IPS-20b (cell line): ENCODE data around the gene LTBP1.
"Not testable (repeated sequence)": the region's sequence is repeated elsewhere in the genome, so short reads cannot be mapped to it uniquely, and the experiment has no call there.

ENCODE experiments used
- H3K27ac ChIP-seq: one replicate; pipeline ENCODE4 v1.5.1; 2013; ENCODE audit warnings: low read length
- H3K27me3 ChIP-seq: 2 replicates; pipeline ENCODE4 v1.6.1; 2013; ENCODE audit warnings: mild to moderate bottlenecking, low read length, inconsistent platforms; ENCODE audit not compliant: insufficient read depth
- H3K36me3 ChIP-seq: 2 replicates; pipeline ENCODE4 v1.6.1; 2013; ENCODE audit warnings: low read depth, mild to moderate bottlenecking, inconsistent platforms, low read length, moderate library complexity; ENCODE audit not compliant: insufficient read depth
- H3K4me1 ChIP-seq: 2 replicates; pipeline ENCODE4 v1.6.1; 2013; ENCODE audit warnings: mild to moderate bottlenecking, control low read depth, inconsistent platforms, low read length, moderate library complexity; ENCODE audit not compliant: insufficient read depth
- H3K4me3 ChIP-seq: 2 replicates; pipeline ENCODE4 v1.5.1; 2013; ENCODE audit warnings: mild to moderate bottlenecking, low read length, inconsistent platforms
- H3K9ac ChIP-seq: 2 replicates; pipeline ENCODE4 v1.6.1; 2013; ENCODE audit warnings: low read depth, mild to moderate bottlenecking, inconsistent platforms, low read length, moderate library complexity
- H3K9me3 ChIP-seq: 2 replicates; pipeline ENCODE4 v1.6.1; 2013; ENCODE audit warnings: mild to moderate bottlenecking, low read depth, low read length, inconsistent platforms; ENCODE audit not compliant: insufficient read depth

The LTBP1 gene

DNA sequence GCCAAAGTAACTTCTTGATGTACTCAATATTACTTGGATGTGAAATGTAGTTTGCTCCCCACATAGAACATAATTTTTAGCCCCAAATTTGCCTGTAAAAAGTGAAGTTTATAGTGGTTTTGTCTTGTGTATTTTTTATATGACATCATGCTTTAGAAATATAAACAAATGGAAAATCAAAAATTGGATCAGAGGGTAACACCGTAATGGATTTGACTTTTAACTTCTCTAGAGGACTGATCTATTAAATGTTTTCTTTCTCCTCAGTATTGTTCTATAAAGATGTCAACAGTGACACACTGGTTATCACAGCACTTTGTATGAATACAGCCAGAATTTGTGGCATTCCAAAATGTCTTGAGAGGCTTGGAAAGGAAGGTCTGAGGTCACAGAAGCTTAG is 484.1 kb downstream of the LTBP1 start:
- no peak overlapping the region for H3K4me3 ChIP-seq
- no peak overlapping the region for H3K27ac ChIP-seq
- no peaks in the 10 kb centered on the region for H3K36me3 ChIP-seq
- no peaks in the 10 kb centered on the region for H3K4me1 ChIP-seq
- no peaks in the 10 kb centered on the region for H3K27me3 ChIP-seq
- H3K9me3 ChIP-seq = no peaks in the 10 kb centered on the region
- no peak overlapping the region for H3K9ac ChIP-seq

DNA sequence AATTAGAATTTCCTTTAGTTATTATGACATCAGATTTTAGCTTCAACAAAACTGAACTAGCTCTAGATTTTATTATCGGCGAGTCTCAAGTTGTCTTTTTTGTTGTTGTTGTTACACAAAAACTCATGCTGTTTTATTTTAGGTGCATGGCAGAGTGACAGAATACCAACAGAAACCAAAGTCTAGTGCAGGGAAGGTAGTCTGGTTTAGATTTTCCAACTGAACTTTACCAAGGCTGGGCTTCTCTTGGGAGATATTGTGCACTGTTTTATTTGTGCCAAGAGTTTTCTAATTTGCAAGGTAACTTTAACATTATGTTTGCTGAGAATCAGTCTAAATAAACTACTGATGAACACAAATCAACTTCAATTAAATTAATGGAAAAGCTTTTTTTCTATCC is 486.1 kb downstream of the LTBP1 start:
- H3K9ac ChIP-seq = no peak overlapping the region
- no peaks in the 10 kb centered on the region for H3K36me3 ChIP-seq
- H3K4me3 ChIP-seq = no peak overlapping the region
- H3K27me3 ChIP-seq = no peaks in the 10 kb centered on the region
- no peaks in the 10 kb centered on the region for H3K9me3 ChIP-seq
- H3K4me1 ChIP-seq = no peaks in the 10 kb centered on the region
- H3K27ac ChIP-seq = no peak overlapping the region

DNA sequence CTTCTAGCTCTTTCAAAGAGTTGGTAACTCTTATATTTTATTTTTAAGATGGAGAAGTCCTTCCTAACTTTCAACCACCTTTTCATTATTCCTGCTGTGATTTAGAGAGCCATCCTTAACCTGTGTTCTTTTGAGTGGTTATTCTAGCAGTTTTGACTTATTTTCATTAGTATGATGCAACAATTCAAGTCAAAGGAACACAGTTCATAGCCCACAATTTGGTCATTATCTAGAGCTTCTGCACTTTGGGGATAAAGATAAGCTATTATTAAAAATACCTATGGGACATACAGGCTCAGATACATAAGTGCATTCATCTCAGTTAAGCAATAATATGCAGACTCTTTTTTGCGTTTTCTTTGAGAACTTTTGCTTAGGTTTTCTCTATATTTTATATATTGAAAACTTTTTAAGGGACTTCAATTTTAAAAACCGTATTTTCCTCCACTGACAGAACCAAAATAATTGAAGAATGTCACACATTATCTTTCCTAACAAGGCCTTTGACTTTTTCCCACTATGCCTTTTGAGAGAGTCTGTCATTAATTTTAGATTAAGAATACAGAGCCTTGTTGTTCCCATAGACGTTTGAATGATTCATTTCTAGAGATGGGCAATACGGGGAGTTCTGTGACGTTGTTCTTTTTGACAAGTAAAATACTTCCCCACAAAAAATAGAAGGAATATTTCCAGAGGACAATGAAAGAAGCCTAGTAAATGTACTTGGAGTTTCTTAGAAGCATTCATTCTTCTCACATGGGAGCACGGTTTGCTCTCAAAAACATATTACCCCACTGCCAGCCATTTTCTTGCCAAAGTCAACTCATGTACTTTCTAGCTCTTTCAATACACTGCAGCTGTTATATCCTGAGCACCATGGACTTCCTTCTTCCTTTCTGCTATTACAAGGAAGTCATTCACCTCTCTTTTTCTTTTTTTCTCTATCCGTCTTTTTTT is 486.8 kb downstream of the LTBP1 start:
- Histone ChIP-seq H3K27ac (no peak overlapping the region), H3K4me1 (no peaks in the 10 kb centered on the region)

DNA sequence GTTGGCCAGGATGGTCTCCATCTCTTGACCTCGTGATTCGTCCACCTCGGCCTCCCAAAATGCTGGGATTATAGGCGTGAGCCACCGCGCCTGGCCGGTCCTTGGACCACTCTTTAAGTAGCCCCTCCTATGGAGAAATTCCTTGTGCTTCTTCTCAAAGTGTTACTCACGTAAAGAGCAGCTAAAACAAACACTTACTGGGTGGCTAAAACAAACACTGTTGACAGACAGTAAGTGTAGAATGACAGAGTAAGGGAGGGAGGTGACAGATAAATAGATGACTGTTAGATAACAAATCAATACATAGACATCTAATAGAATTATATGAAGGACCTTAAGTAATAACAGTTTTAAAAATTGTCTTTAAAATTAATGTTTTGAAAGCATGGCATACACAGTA is 488.8 kb downstream of the LTBP1 start:
- H3K36me3 ChIP-seq = no peaks in the 10 kb centered on the region
- no peaks in the 10 kb centered on the region for H3K4me1 ChIP-seq
- H3K27ac ChIP-seq = no peak overlapping the region
- no peak overlapping the region for H3K9ac ChIP-seq
- no peaks in the 10 kb centered on the region for H3K9me3 ChIP-seq
- no peak overlapping the region for H3K4me3 ChIP-seq
- no peaks in the 10 kb centered on the region for H3K27me3 ChIP-seq

More for the DNA sequence above, 486.8 kb downstream of the LTBP1 start:
- Histone ChIP-seq H3K9me3 (no peaks in the 10 kb centered on the region), H3K9ac (no peak overlapping the region), H3K4me3 (no peak overlapping the region), H3K27me3 (no peaks in the 10 kb centered on the region), H3K36me3 (no peaks in the 10 kb centered on the region)

DNA sequence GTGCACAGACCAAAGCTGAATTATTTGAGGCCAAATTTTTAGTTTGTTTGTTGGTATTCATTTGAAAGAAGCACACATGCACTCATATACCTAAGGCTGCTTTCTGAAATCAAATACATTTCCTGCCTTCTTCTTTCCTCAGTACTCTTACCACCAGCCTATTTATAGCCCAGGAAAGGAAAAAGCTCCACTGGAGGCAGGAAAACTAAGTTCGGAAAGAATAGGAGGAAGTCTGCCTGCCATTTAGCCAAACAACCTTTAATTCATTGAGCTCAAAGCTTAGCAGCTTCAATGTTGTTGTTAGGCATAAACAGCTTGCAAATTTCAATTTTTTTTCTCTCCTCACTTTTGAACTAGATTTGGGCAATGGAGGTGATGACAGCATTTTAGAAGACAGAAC is 489.3 kb downstream of the LTBP1 start:
- Histone ChIP-seq H3K27ac (no peak overlapping the region), H3K4me3 (no peak overlapping the region), H3K27me3 (no peaks in the 10 kb centered on the region), H3K4me1 (no peaks in the 10 kb centered on the region), H3K36me3 (no peaks in the 10 kb centered on the region), H3K9ac (no peak overlapping the region), H3K9me3 (no peaks in the 10 kb centered on the region)

DNA sequence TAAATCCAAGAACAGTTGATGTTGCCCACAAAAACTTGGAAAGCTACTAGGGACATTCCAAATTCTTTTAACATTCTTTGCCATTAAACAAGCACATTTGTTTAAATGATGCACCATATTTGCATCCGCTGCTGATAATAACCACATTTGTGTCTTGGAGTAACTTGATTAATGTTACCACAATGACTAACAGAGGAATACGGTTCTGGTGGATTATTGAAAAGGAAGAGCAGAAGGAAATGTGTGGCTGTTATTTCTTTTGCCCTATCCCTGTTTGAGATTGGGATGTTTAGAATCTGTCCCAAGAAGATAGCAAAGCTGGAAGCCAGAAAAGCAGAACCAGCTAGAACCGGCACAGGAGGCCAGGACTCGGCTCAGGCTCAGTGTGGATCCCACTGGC is 490.5 kb downstream of the LTBP1 start:
- Histone ChIP-seq H3K4me1 (no peaks in the 10 kb centered on the region), H3K9ac (no peak overlapping the region)

GRCh38 chr2:33437815-33438214 is 491.1 kb downstream of the LTBP1 start:
- no peak overlapping the region for H3K4me3 ChIP-seq
- no peaks in the 10 kb centered on the region for H3K36me3 ChIP-seq
- no peaks in the 10 kb centered on the region for H3K9me3 ChIP-seq
- no peaks in the 10 kb centered on the region for H3K27me3 ChIP-seq
- no peak overlapping the region for H3K9ac ChIP-seq
- no peak overlapping the region for H3K27ac ChIP-seq
- no peaks in the 10 kb centered on the region for H3K4me1 ChIP-seq

More for the DNA sequence above, 490.5 kb downstream of the LTBP1 start:
- H3K4me3 ChIP-seq = no peak overlapping the region
- no peaks in the 10 kb centered on the region for H3K9me3 ChIP-seq
- no peak overlapping the region for H3K27ac ChIP-seq
- H3K27me3 ChIP-seq = no peaks in the 10 kb centered on the region
- no peaks in the 10 kb centered on the region for H3K36me3 ChIP-seq

DNA sequence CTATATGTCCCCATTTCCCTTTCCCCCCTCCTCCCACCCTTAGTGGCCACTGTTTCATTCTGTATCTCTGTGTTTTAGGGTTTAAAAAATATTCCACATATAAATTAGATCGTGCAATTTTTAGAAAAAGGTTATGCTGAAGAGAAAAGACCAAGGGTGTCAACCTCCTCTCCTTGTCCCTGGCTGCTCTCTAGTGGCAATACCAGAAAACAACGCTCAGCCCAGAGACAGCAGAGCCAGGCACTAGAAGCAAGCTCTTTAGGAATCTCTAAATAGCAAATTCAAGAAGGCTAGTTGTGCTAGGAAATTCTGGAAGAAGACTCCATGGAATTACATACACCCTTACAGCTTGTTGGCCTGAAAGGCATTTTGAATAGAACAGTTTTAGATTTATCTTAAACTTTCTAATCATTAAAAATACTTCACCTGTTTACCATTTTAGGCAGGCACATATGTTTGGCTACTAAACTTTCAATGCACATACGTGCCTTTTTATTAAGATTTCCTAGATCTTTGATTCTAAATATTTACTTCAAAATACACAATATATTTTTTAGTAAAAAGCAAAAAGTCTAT is 494.6 kb downstream of the LTBP1 start:
- Histone ChIP-seq H3K9me3 (no peaks in the 10 kb centered on the region), H3K27me3 (no peaks in the 10 kb centered on the region), H3K27ac (no peak overlapping the region), H3K4me1 (no peaks in the 10 kb centered on the region), H3K9ac (no peak overlapping the region), H3K4me3 (no peak overlapping the region), H3K36me3 (no peaks in the 10 kb centered on the region)

DNA sequence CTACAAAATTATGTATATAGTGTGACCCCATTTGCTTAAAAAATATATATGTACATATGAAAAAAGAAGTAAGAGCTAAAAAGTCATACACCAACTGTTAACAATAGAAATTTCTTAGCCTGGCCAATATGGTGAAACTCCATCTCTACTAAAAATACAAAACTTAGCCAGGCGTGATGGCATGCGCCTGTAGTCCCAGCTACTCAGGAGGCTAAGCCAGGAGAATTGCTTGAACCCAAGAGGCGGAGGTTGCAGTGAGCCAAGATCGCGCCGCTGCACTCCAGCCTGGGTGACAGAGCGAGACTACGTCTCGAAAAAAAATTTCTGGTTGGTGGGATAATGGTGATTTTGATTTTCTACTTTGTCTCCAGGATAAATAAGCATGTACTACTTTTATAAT is 495.3 kb downstream of the LTBP1 start:
- not testable (repeated sequence) for H3K36me3 ChIP-seq, H3K27me3 ChIP-seq, H3K9me3 ChIP-seq, H3K4me1 ChIP-seq, H3K9ac ChIP-seq, H3K27ac ChIP-seq, H3K4me3 ChIP-seq

GRCh38 chr2:33442528-33443079 is 495.9 kb downstream of the LTBP1 start:
- H3K27me3 ChIP-seq = no peaks in the 10 kb centered on the region
- no peak overlapping the region for H3K4me3 ChIP-seq
- no peaks in the 10 kb centered on the region for H3K36me3 ChIP-seq
- H3K4me1 ChIP-seq = no peaks in the 10 kb centered on the region
- no peak overlapping the region for H3K9ac ChIP-seq
- no peaks in the 10 kb centered on the region for H3K9me3 ChIP-seq
- H3K27ac ChIP-seq = no peak overlapping the region

DNA sequence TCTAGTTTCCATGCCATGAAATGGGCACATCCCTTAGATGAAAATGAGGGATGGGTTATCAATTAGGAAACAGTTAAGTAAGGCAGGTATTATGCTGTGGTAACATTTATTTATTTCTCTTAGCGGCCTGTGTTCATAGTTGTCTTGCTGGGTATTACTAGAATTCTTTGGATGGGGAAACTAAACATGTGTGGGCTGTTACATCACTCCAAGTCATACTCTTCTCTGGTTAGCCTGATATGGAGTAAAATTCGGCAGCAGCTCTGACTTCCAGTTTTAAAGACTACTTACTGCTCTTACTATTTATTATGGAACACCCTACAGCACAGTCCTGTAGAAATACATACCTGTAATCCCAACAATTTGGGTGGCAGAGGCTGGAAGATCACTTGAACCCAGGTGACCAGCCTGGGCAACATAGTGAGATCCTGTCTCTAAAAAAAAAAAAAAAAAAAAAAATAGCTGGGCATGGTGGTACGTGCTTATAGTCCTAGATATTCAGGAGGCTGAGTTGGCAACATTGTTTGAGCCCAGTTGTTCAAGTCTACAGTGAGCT is 496.6 kb downstream of the LTBP1 start:
- Histone ChIP-seq H3K27me3 (no peaks in the 10 kb centered on the region), H3K4me3 (no peak overlapping the region), H3K9me3 (no peaks in the 10 kb centered on the region), H3K9ac (no peak overlapping the region), H3K36me3 (no peaks in the 10 kb centered on the region), H3K27ac (no peak overlapping the region), H3K4me1 (no peaks in the 10 kb centered on the region)

DNA sequence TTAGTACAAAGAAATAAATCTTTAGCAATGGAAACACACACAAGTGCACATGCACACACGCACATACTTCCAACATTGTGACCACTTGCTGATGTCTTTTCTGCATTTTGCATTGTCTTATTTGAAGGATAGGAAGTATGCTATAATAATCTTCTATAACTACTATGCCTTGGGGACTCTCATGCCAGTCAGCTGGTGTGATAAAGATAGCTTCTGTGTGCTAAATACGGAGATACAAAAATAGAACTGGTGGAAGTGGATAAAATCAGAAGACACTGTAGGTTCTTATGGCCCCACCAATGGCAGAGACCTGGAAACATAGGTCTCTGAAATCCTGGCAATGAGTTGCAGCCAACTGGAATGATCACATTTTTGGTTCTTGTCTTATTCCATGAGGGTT is 498.2 kb downstream of the LTBP1 start:
- no peaks in the 10 kb centered on the region for H3K36me3 ChIP-seq
- no peak overlapping the region for H3K9ac ChIP-seq
- H3K27ac ChIP-seq = no peak overlapping the region
- H3K9me3 ChIP-seq = no peaks in the 10 kb centered on the region
- no peaks in the 10 kb centered on the region for H3K27me3 ChIP-seq
- H3K4me1 ChIP-seq = no peaks in the 10 kb centered on the region
- no peak overlapping the region for H3K4me3 ChIP-seq
